Hematopoietic multipotent progenitor cell treated with erythropoietin and hydrocortisone succinate and interleukin-3 and kit ligand, for 15 days (in vitro differentiated cells): ENCODE results near the gene ZCCHC14.
"Not testable (repeated sequence)": the region's sequence is repeated elsewhere in the genome, so short reads cannot be mapped to it uniquely, and the experiment has no call there.

Experiments used
- DNase-seq: peaks from one replicate; pipeline ENCODE4 v3.0.0-alpha.2; 2015; ENCODE audit warnings: low spot score

ZCCHC14 gene

DNA sequence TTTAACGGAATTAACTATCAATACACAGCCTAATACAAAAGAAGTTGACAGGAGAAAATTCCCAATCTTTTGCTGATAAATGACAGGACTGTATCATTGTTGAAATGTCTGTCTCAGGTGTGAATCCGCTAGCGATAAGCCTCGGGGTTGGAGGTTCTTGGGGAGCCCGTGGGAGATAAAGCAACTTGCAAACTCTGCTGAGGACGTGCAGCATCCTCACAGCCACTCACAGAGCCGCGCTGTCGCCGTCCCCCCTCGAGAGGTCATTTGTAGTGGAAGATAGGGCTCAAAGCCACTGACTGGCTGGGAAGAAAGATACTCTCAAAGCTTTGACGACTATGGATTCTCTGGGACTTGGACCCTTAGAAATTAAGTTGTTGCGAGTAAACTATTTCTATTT, 83.7 kb downstream of the ZCCHC14 start:
- DNase-seq = no peak

DNA sequence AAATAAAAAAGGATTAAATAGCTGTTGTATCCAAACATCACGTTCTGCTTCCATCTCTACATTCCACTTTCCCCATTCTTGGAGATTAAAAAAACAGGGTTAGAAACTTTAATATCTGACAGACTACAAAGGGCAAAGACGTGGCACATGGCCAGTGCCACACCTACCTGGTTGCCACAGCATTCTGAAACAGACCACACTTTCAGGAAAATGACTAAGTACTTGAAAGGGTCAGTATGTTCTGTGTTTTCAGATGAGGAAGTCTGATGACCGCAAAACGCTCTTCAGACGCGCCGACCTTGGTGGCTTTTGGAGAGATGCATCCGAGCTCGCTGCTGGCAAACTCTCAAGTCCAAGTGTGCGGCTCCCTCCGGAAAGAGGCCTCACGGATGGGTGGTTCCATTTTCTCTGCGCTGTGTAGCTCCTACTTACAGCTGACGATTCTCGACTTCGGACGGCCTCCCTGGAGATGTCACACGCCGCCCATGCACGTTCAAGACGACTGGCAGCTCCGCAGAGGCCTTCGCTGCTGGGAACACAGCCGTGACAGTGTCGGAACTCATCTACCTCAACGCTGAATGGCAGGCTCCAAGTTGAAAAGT, 85.2 kb downstream of the ZCCHC14 start:
- no peak for DNase-seq

DNA sequence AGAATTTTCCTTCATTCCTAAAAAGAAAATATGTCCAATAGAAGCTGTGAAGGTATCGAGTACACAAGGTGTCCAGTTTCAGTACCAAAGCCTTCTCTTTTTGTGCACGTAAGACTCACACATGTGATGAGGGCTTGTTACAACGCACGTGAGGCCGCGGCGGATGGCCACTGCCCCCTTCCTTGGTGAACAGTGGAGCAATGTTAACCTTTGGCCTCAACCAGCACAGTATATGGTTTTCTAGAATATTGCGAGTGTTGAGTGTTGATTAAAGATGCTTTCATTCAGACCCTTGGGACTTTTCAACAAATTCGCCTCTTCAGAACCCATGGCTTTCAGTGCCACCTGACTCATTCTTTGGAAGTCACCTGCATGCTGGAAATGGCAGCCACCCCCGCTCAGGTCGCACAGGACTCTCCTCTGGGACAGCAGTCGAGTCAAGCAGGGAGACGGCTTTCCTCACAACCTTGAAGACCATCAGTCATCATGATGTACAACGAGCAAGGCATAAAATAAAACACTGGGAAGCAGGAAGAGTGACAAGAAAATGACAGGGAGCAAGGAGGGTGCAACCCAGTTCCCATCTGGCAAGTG, 86.2 kb downstream of the ZCCHC14 start:
- no peak for DNase-seq

DNA sequence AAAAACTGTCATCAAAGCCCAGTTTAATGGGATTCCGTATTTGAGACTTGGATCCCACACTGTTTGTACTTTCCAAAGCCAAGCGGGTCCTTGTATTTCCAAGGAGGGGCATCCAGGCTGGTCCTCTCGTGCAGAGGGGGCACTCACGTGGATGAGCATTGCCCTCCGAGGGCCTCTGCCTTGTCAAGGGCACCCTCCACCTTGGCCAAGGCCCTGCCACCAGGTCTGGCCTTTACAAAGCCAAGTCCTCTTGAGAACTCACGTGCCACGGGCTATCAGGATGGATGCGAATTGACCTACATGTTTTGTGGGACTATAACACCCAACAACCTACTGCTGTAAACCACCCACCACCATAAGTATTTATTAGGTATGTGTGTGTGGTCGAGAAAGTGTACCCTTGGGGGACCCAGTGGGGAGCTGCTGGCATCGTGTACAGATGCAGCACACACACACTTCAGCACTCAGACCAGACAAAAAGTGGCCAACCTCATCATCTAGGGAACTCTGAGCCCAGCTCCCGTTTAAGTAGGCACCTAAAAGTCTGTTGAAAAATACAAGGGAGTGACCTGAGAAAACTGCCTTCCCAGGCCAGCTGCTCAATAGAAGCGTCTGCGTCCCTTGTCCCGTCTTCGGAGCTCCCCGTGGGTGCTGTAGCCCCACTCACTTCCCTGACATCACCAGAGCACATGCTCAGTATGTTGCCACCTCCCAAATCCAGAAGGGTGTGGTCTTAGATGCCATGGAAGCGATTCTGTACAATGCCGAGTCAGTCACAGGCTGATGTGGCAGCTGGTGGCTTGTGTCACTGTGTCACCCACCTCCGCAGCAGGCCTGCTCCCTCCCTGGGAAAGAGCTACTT, 87.8 kb downstream of the ZCCHC14 start:
- DNase-seq = no peak

DNA sequence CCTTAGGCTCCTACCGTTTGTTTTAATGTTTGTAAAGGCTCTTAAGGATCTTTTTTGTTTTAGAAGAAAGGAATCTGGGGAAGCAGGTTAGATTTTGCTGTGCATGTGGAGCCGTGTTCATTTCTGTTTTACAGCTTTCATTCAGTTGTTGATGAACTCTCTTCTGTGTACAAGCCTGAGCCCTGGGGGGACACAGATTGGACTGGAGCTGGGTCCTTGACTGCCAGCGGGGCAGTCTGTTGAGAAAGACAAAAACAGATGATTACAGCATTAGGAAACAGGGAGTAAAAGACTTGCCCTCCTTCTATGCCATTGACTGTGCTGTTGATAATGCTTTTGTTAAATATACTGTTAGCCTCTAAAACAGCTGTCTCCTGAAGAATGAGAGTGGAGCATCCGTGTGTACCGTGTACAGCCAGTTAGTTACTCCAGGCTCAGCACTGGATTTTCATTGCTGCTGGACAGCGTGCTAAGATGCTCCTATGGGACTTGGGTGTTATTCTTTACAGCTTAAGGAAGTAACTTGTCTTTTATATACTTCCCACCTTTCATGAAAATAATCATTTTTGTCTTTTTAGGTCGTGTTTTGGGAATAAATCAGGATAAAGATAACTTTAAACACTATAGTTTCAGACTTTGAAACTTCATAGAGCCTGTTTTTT, 97.5 kb downstream of the ZCCHC14 start:
- DNase-seq = no peak

DNA sequence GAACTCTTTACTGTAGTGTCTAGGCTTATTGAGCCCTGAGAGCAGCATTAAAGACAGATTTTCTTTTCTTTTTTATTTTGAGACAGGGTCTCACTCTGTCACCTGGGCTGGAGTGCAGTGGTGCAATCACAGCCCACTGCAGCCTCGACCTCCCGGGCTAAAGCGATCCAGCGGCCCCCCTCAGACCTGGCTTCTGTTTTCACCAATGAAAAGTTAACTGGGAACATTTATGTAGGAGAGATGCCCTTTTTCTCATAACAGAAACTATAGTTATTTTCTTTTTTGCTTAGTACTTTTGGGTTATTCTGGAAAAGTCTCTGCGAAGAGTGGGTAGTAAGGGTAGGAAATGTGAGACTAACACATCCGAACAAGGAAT, 99.2 kb downstream of the ZCCHC14 start:
- no peak for DNase-seq

DNA sequence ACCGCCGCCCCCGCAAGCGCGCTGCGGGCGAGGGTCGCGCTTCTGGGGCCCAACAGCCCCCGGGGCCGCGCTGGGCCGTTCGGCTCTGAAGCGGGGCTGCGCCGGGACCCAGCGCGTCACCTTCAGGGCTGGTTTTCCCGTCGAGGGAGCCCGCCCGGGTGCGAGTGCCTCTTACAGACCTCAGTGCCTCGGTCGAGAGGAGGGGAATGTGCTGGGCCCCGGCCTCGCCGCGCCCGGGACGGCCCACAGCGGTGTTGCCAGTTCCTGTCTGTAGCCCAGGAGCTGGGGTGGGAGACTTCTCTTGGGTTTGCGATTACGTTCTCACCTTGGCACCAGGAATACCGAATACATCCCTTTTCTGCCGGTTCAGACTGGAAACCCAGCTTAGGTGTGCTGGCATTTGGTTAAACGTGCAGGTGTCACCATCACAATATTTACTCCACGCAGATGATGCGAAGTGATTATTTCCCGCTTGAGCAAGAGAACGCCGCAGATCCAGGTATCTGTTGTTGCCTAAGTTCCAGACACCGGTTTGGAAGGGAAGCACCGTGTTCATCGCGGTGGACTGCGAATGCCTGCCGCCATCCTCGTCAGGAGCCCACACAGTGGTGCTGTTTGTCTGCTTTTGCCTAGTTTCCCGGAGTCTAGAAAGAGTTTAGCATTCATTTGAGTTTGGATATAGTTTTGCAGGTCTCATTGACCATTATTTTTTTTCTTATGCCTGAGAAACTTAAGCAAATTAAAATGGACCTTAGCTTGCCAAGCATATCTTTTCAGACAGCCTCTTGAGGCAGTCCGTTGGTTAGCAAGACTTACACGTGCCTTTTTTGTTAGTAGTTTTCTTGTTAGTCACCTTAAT, 99.8 kb downstream of the ZCCHC14 start:
- no peak for DNase-seq

DNA sequence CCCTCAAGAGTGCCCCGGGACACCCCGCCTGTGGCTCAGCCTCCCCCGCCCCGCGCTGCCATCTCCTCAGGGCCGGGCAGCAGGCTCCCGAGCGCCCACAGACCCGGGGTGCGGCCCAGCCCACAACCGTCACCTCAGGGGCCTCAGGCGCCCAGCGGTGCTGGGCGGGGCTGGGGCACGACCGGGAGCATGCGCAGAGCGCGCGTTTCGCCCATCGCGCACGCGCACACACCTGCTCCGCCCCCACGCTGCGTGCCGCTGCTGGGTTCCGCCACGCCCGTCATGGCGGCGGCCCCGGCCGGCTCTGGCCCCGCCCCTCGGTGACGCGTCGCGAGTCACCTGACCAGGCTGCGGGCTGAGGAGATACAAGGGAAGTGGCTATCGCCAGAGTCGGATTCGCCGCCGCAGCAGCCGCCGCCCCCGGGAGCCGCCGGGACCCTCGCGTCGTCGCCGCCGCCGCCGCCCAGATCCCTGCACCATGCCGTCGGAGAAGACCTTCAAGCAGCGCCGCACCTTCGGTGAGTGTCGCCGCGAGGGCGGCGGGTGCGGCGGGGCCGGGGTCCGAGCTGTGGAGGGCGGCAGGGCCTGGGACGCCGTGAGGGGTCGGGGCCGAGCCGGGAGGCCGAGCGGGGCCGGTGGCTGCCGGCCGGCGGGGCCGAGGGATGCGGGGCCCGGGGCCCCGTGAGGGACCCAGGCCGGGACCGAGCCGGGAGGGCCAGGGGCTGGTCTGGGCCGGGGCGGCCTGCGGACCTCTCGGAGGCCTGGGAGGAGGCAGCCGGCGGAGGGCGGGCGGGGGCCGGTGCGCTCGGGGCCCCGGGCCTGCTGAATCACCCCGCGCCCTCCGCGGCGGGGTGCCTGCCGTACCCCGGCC, 100.6 kb downstream of the ZCCHC14 start, which contains the start of gene MAP1LC3B:
TSS of gene MAP1LC3B (plus strand) at position 387 of the 871 bp plus-strand sequence. CDS start at position 479, 92 bp downstream.
- peak; percentile 97 for DNase-seq

DNA sequence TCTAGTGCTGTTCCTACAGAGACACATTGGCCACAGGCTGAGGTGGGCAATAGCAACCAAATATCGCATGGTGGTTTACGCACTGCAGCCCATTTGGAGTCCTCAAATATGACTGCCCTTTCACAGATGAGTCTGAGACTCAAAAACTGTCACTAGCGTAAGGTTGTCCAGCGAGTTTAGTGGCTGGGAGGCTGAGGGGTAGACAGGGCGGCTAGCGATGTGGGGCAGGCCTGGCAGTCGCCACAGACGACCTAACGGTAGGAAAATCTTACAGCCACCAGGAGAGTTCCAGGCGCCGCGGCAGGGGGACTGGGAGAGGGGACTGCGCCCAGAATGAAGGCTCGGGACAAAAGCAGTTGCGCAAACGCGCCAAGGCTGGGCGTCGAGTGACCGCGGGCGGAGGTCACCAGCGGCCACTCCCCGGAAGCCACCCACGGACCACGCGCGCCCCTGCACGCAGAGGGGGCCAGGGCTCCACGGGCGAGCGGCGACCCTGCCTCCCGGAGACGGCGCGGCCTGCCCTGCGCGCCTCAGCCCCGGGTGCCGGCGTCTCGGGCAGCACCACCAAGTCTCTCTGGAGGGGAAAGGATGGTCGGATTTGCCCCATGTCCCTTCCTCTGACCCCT, 101.4 kb downstream of the ZCCHC14 start:
- DNase-seq = no peak

DNA sequence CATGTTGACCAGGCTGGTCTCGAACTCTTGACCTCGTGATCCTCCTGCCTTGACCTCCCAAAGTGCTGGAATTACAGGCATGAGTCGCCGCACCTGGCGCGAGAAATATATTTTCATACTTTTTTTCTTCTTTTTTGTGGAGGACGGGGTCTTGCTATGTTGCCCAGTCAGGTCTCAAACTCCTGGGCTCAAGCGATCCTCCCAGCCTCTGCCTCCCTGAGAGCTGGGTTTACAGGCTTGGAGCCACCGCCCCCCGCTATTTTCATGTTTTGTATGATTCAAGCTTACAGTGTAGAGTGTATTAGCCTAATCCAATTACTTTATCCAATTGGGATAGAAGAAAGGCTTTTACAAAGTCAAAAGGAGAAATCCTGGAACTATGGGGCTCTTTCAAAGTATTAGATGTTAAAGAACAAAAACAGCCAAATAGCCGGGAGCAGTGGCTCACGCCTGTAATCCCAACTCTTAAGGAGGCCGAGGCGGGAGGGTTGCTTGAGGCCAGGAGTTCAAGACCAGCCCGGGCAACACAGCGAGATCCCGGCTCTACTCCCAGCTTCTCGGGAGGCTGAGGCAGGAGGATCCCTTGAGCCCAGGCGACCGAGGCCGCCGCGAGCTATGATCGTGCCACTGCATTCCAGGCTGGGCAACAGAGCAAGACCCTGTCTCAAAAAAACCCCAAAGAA, 102.0 kb downstream of the ZCCHC14 start:
- DNase-seq = no peak

DNA sequence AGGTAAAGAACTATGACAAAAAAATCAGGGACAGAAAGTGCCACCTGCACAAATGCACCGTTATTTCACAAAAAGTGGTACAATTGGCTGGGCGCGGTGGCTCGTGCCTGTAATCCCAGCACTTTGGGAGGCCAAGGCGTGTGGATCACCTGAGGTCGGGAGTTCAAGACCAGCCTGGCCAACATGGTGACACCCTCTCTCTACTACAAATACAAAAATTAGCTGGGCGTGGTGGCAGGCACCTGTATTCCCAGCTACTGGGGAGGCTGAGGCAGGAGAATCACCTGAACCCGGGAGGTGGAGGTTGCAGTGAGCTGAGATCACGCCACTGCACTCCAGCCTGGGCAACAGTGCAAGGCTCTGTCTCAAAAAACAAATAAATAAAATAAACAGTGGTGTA, 102.9 kb downstream of the ZCCHC14 start:
- not testable (repeated sequence) for DNase-seq

DNA sequence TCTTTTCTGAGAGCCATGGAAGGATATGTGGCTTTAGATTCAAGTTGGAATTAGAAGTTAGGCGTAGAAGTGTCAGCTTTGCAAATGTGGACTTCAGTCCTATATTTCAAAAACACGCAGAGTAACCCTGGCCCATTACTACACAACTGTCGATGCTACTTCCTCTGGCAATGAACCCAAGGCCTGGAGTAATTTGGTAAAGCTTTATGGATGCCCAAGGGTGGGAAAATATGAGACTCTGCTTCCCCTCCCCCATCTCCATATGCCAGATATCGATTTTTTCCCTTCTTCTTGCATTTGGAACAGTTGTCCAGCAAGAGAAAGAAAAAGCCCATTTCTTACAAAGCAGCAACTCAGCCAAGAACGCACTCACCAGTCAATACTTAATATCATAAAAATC, 103.6 kb downstream of the ZCCHC14 start:
- DNase-seq = no peak

DNA sequence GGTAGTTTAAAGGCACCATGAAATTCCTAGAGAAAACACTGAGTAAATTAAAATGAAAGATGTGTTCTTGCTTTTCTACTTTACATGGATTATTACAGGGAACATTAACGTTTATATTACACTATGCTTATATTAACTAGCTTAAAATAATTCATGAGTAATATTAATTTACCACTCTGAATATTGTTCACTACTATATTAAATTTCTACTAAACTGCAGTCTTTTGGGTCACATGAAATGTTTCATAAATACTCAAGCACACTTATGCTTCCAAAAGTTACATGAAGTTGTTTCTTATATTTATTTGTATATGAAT, 104.0 kb downstream of the ZCCHC14 start:
- DNase-seq = no peak

DNA sequence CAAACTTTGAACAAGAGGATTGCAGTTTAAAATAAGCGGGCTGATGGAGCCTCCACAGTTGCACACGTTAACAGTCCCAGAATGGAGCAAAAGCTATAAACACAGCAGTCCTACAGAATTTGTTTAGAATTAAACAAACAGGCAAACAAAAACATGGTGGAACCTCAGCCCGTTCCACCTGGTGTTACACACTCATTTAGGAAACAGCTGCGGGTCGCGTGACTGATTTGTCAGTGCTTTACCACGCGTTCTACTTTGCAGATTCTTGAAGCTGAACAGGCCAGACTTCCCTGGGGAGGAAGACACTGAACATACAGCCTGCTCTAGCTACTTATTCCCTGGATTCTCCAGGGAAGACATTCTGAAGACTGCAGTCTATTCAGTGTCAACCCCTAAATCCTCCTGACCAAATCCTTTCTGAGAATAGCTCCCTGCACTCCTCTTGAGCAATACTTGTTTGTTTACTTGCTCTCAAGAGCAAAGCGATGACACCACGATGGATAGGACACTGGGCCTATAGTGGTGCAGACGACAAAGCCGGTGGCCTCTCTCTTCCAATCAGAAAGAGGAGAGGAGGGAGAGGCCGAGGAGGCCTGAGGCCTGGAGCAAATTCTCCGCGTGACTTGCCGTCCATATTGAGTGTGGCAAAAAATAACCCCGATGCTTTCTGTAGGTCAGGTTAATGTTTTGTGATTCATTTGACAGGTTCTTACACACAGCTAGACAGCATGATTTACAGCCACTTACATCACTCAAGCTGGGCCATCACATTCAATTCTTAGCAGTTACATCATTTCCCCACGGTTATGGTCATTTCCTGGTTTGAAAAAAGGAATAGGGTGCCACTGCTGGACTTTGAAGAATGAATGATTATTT, 104.6 kb downstream of the ZCCHC14 start:
- peak; percentile 98 for DNase-seq

DNA sequence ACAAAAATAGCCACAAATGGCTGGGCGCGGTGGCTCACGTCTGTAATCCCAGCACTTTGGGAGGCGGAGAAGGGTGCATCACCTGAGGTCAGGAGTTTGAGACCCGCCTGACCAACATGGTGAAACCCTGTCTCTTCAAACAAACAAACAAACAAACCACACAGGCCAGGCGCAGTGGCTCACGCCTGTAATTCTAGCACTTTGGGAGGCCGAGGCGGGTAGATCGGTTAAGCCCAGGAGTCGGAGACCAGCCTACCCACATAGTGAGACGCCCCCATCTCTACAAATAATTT, 108.0 kb downstream of the ZCCHC14 start:
- not testable (repeated sequence) for DNase-seq

DNA sequence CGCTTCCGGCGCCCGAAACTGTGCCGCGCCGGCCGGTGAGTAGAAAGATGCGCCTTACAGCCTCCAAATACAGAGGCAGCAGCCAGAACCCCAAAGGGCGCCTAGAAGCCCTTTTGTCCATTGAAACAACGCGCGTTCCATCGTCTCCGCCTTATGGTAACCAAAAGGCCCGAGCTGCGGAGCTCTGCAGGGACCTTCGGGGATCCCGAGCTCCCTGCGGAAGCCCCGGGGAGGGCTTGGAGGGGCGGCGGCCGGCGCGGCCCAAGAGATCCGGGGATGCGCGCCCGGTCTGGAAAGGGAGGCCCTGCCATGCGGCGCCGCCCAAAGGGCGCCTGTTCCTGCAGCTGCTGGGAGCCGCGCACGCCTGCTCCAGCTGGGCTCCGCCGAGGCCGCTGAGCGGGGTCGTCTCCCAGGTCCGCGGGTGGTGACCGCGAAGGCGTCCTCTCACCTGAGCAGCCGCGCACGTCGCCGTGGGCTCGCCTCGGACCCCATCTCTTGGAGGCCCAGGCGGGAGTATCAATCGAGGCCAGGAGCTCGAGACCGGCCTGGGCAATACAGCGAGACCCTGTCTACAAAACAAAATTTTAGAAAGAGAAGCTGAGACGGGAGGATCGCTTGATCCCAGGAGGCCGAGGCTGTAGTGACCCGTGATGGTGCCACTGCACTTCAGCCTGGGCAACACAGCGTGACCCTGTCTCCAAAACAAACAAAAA, 108.5 kb downstream of the ZCCHC14 start:
- no peak for DNase-seq

DNA sequence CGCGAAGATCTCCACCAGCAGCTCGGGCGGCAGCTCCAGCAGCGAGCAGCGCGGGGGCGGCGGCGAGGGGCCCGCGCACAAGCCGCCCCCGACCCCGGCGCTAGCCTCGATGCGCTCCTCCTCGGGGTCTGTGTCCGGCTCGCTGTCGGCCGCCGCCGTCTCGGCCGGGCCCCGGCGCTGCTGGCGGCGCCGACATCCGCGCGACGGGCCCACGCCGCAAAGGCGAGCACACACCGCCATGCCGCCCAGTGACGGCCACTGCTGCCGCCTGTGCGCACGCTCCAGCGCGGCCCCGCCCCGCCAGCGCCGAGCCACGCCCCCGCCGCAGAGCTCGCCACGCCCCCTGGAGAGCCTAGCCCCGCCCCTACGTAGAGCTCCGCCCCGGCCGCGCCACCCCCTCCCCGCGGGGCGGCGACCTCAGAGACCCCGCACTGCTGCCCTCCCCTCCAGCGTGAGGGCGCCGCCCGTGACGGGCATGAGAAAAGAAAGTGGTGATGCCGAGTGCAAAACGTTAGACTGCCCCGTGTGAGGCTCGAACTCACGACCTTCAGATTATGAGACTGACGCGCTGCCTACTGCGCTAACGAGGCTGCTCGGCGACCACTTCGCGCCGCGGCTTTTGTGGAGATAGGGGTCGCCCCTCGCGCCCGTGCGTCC, 109.2 kb downstream of the ZCCHC14 start, which contains the start of gene FBXO31:
TSS of gene FBXO31 (minus strand) at position 272 of the 657 bp plus-strand sequence. CDS start at position 240, 32 bp downstream.
- DNase-seq = peak; percentile 84
